ENCODE data around the gene MAGEB1. TPM values are rescaled to one million over a fixed set of nuclear protein-coding genes. Genes with fewer than 3 reads are reported as not detected.

MAGEB1 gene
- total RNA-seq, 1 experiment from 2014 or later: 0.17 TPM

GRCh38 chrX:30220661-30221060 lies 26.3 kb upstream of the MAGEB1 start:
- H3K23ac ChIP-seq (ENCODE audit: insufficient read length, low read depth, low read length): no peak overlapping the region
- no peak overlapping the region for H4K5ac ChIP-seq (ENCODE audit: insufficient read length, low read depth, low read length)
- H3K56ac ChIP-seq (ENCODE audit: insufficient read length, low read depth, low read length): no peak overlapping the region
- peaks cover 7% of the 10 kb centered on the region for H3K4me1 ChIP-seq (ENCODE audit: insufficient read depth, low read length)
- H3K36me3 Mint-ChIP-seq (ENCODE audit: insufficient read depth in 1 of 3, low read depth in 3 of 3): peaks cover 3 to 10% (median 8%) of the 10 kb centered on the region in 3 experiments
- H3K79me2 ChIP-seq (ENCODE audit: insufficient read depth, low read length): no peaks in the 10 kb centered on the region
- no peak overlapping the region for H3K4ac ChIP-seq (ENCODE audit: low read depth, low read length)
- H3T11ph ChIP-seq (ENCODE audit: low read length): no peak overlapping the region
- no peak overlapping the region for H3K18ac ChIP-seq (ENCODE audit: insufficient read length, low read depth, low read length)
- TF ChIP-seq CTCF (conservative IDR thresholded peaks at IDR 0.05): no peak
- DNase-seq: no peak
- no peak overlapping the region for H3K27ac ChIP-seq (ENCODE audit: insufficient read length, low read depth, low read length)
- H3K79me1 ChIP-seq (ENCODE audit: insufficient read depth, low read depth, low read length, poor library complexity, severe bottlenecking): no peaks in the 10 kb centered on the region
- no peak overlapping the region for H4K91ac ChIP-seq (ENCODE audit: insufficient read length, low read depth, low read length)
- H4K8ac ChIP-seq (replicated peaks; ENCODE audit: insufficient read length, low read depth, low read length): no peak overlapping the region
- no peak overlapping the region for H3K27ac Mint-ChIP-seq
- H3K9ac ChIP-seq (ENCODE audit: extremely low read depth, insufficient read length, low read length): no peak overlapping the region
- H3K14ac ChIP-seq (ENCODE audit: insufficient read depth, low read length): no peak overlapping the region
- H4K20me1 ChIP-seq (ENCODE audit: control insufficient read depth, insufficient read depth, insufficient read length): no peaks in the 10 kb centered on the region
- no peak overlapping the region for H3K4me2 ChIP-seq (ENCODE audit: insufficient read depth, insufficient read length, low read length)
- peaks cover 30% of the 10 kb centered on the region in 2 experiments for H3K4me1 Mint-ChIP-seq
- no peaks in the 10 kb centered on the region for H3K23me2 ChIP-seq (ENCODE audit: insufficient read length, low read depth, low read length, poor library complexity, severe bottlenecking)
- no peaks in the 10 kb centered on the region for H3K27me3 ChIP-seq (ENCODE audit: insufficient read depth, low read length)
- H3K9me3 ChIP-seq (ENCODE audit: control insufficient read depth, low read depth, low read length): no peaks in the 10 kb centered on the region
- WGBS (ENCODE audit: extremely low coverage, insufficient read length, low lambda C conversion rate): no CpG with 5 or more reads among the region's 5 CpGs
- H2AK5ac ChIP-seq (ENCODE audit: insufficient read length, low read length): no peak overlapping the region
- H2BK15ac ChIP-seq (ENCODE audit: low read depth, low read length): no peak overlapping the region
- no peak overlapping the region for H3K4me3 Mint-ChIP-seq
- H2BK5ac ChIP-seq (ENCODE audit: insufficient read length, low read length): no peak overlapping the region
- no peak overlapping the region for H2BK120ac ChIP-seq (ENCODE audit: low read depth, low read length, poor library complexity, severe bottlenecking)
- H2BK20ac ChIP-seq (ENCODE audit: low read depth, low read length, poor library complexity, severe bottlenecking): no peak overlapping the region
- H2AFZ ChIP-seq (ENCODE audit: low read length): no peak overlapping the region
- H3K27me3 Mint-ChIP-seq (ENCODE audit: low read depth): peaks cover 4% of the 10 kb centered on the region; the same call in 1 of the 2 replicates
- H2BK12ac ChIP-seq (ENCODE audit: insufficient read length, low read depth, low read length): no peak overlapping the region
- peaks cover 12 to 67% of the 10 kb centered on the region in 2 experiments; a peak in 4 of 5 replicates for H3K9me3 Mint-ChIP-seq

Data from H9 (cell line).